Stomach smooth muscle (tissue), 2 donors: Measurements from ENCODE around the gene OSBPL9.

Experiments
- H3K27ac ChIP-seq: one replicate; pipeline ENCODE4 v1.7.0; 2013; ENCODE audit warnings: mild to moderate bottlenecking, low read length, inconsistent platforms
- H3K27me3 ChIP-seq, 2 donors: one replicate each; pipeline ENCODE4 v1.7.0; 2013; ENCODE audit warnings: low read length in 2 of 2; ENCODE audit not compliant: insufficient read depth in 2 of 2, control insufficient read depth in 1 of 2
- H3K36me3 ChIP-seq, 2 donors: one replicate each; pipeline ENCODE4 v1.7.0; 2013; ENCODE audit warnings: low read length in 2 of 2; ENCODE audit not compliant: control insufficient read depth in 2 of 2, insufficient read depth in 2 of 2
- H3K4me1 ChIP-seq: one replicate; pipeline ENCODE4 v1.7.0; 2013; ENCODE audit warnings: low read length; ENCODE audit not compliant: control insufficient read depth, insufficient read depth
- H3K4me3 ChIP-seq, 2 donors: one replicate each; pipeline ENCODE4 v1.7.0; 2013; ENCODE audit warnings: low read length in 2 of 2
- H3K9ac ChIP-seq, 2 donors: one replicate each; pipeline ENCODE4 v1.7.0; 2013; ENCODE audit warnings: low read length in 2 of 2, mild to moderate bottlenecking in 1 of 2
- H3K9me3 ChIP-seq, 2 donors: one replicate each; pipeline ENCODE4 v1.7.0; 2013; ENCODE audit warnings: low read length in 2 of 2; ENCODE audit not compliant: control insufficient read depth in 2 of 2
- donor health status: healthy.
- donor health status: Pancreatic carcinoma.

Gene OSBPL9

GRCh38 chr1:51624855-51625254 lies 8.0 kb downstream of the OSBPL9 start:
- H3K36me3 ChIP-seq = no peaks in the 10 kb centered on the region
- H3K27me3 ChIP-seq = no peaks in the 10 kb centered on the region
- no peak overlapping the region for H3K9ac ChIP-seq
- H3K4me3 ChIP-seq = no peak overlapping the region
- H3K27ac ChIP-seq = no peak overlapping the region
- no peaks in the 10 kb centered on the region for H3K4me1 ChIP-seq
- H3K9me3 ChIP-seq = no peaks in the 10 kb centered on the region

DNA sequence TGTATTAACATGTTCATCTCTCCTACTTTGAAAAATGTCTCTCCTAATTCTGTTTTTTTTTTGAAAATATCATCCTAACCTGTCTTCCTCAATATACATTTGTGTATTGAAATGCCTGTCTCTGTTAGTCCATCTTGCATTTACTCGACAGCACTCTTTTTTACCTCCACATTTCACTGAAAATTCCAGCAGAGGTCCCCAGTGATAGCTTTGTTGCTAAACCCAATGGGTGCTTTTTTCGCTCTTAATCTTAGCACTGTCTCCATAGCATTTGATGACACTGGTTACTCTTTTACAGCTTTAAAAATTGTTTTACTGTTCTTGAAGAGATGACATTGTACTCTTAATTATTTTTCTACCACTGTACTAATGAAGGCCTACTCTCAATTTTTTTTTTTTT lies 10.8 kb downstream of the OSBPL9 start:
- Histone ChIP-seq H3K27ac (no peak overlapping the region), H3K9ac (no peak overlapping the region), H3K9me3 (no peaks in the 10 kb centered on the region), H3K36me3 (no peaks in the 10 kb centered on the region), H3K4me1 (no peaks in the 10 kb centered on the region), H3K27me3 (no peaks in the 10 kb centered on the region), H3K4me3 (no peak overlapping the region)

- no peak overlapping the region for H3K27ac ChIP-seq
- H3K9ac ChIP-seq = no peak overlapping the region
- no peaks in the 10 kb centered on the region for H3K36me3 ChIP-seq
- H3K27me3 ChIP-seq = no peaks in the 10 kb centered on the region
- no peaks in the 10 kb centered on the region for H3K4me1 ChIP-seq
- no peak overlapping the region for H3K4me3 ChIP-seq
- no peaks in the 10 kb centered on the region for H3K9me3 ChIP-seq
Observed at GRCh38 chr1:51628715-51629590, 12.1 kb downstream of the OSBPL9 start.

- Histone ChIP-seq H3K4me1 (no peaks in the 10 kb centered on the region), H3K4me3 (no peak overlapping the region), H3K9ac (no peak overlapping the region), H3K27me3 (no peaks in the 10 kb centered on the region), H3K27ac (no peak overlapping the region), H3K36me3 (no peaks in the 10 kb centered on the region), H3K9me3 (no peaks in the 10 kb centered on the region)
Observed at GRCh38 chr1:51629918-51630317, 13.0 kb downstream of the OSBPL9 start.

DNA sequence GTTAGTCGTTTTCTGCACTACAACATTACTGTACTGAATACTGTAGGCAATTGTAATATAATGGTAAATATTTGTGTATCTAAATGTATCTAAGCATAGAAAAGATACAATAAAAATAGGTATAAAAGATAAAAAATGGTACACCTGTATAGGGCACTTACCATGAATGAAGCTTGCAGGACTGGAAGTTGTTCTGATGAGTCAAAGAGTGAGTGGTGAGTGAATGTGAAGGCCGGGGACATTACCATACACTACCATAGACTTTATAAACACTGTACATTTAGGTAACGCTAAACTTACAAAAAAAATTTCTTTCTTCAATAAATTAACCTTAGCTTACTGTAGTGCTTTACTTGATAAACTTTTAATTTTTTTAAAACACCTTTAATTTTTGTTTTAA lies 13.5 kb downstream of the OSBPL9 start:
- H3K9me3 ChIP-seq = no peaks in the 10 kb centered on the region
- H3K27me3 ChIP-seq = no peaks in the 10 kb centered on the region
- no peak overlapping the region for H3K4me3 ChIP-seq
- no peaks in the 10 kb centered on the region for H3K36me3 ChIP-seq
- H3K4me1 ChIP-seq = no peaks in the 10 kb centered on the region
- H3K27ac ChIP-seq = no peak overlapping the region
- H3K9ac ChIP-seq = no peak overlapping the region

DNA sequence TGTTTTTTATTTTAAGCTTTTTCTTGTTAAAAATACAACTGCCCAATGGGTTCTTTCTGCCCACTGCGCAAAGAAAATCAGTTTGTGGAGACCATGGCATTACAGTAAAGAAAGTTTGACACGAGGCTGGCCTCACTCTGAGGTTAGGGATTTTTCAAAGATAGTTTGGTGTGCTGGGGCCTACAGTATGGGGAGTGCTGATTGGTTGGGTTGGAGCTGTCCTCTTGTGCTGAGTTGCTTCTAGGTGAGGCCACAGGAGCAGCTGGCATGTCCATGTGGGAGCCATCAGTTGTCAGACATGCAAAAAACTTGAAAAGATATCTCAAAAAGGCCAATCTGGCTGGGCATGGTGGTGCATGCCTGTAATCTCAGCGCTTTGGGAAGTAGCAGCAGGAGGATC lies 14.0 kb downstream of the OSBPL9 start:
- H3K27ac ChIP-seq = no peak overlapping the region
- H3K4me1 ChIP-seq = no peaks in the 10 kb centered on the region
- H3K36me3 ChIP-seq = no peaks in the 10 kb centered on the region
- H3K9me3 ChIP-seq = no peaks in the 10 kb centered on the region
- H3K4me3 ChIP-seq = no peak overlapping the region
- no peaks in the 10 kb centered on the region for H3K27me3 ChIP-seq
- H3K9ac ChIP-seq = no peak overlapping the region

- Histone ChIP-seq H3K9me3 (no peaks in the 10 kb centered on the region), H3K36me3 (no peaks in the 10 kb centered on the region), H3K27ac (no peak overlapping the region), H3K4me1 (no peaks in the 10 kb centered on the region), H3K9ac (no peak overlapping the region), H3K4me3 (no peak overlapping the region), H3K27me3 (no peaks in the 10 kb centered on the region)
Observed at GRCh38 chr1:51631747-51632146, 14.9 kb downstream of the OSBPL9 start.

DNA sequence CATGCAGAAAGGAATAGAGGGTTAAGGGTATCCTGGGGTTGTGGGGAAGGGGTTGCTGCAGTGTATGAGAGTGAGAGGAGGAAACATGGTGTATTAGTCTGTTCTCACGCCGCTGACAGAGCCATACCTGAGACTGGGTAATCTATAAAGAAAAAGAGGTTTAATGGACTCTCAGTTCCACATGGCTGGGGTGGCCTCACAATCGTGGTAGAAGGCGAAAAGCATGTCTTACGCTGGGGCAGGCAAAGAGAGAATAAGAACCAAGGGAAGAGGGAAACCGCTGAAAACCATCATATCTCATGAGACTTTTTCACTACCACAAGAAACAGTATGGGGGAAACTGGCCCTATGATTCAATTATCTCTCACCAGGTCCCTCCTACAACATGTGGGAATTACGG lies 17.7 kb downstream of the OSBPL9 start:
- Histone ChIP-seq H3K27ac (no peak overlapping the region), H3K9me3 (no peaks in the 10 kb centered on the region), H3K9ac (no peak overlapping the region), H3K36me3 (no peaks in the 10 kb centered on the region), H3K27me3 (no peaks in the 10 kb centered on the region), H3K4me1 (no peaks in the 10 kb centered on the region), H3K4me3 (no peak overlapping the region)

- Histone ChIP-seq H3K9me3 (no peaks in the 10 kb centered on the region), H3K9ac (no peak overlapping the region), H3K27me3 (no peaks in the 10 kb centered on the region), H3K27ac (no peak overlapping the region), H3K36me3 (no peaks in the 10 kb centered on the region), H3K4me3 (no peak overlapping the region), H3K4me1 (no peaks in the 10 kb centered on the region)
Observed at GRCh38 chr1:51635615-51636014, 18.7 kb downstream of the OSBPL9 start.

DNA sequence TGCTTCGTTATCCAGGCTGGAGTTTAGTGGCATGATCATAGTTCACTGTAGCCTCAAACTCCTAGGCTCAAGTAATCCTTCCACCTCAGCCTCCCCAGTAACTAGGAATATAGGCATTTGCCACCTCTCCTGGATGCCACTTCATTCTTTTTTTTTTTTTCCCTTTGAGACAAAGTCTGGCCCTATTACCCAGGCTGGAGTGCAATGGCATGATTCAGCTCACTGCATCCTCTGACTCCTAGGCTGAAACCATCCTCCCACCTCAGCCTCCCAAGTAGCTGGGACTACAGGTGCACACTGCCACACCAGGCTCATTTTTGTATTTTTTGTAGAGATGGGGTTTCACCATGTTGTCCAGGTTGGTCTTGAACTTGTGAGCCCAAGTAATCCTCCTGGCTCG lies 19.3 kb downstream of the OSBPL9 start:
- H3K4me1 ChIP-seq = no peaks in the 10 kb centered on the region
- H3K4me3 ChIP-seq = no peak overlapping the region
- no peaks in the 10 kb centered on the region for H3K9me3 ChIP-seq
- no peak overlapping the region for H3K27ac ChIP-seq
- H3K27me3 ChIP-seq = no peaks in the 10 kb centered on the region
- H3K36me3 ChIP-seq = no peaks in the 10 kb centered on the region
- H3K9ac ChIP-seq = no peak overlapping the region

GRCh38 chr1:51636764-51637522 lies 20.1 kb downstream of the OSBPL9 start:
- Histone ChIP-seq H3K9ac (no peak overlapping the region), H3K4me1 (no peaks in the 10 kb centered on the region), H3K9me3 (no peaks in the 10 kb centered on the region), H3K36me3 (no peaks in the 10 kb centered on the region), H3K4me3 (no peak overlapping the region), H3K27ac (no peak overlapping the region), H3K27me3 (no peaks in the 10 kb centered on the region)
